Activated naive CD4-positive, alpha-beta T cell treated with anti-CD3 and anti-CD28 coated beads for 36 hours (primary cell): ENCODE measurements around the gene USP40. TPM values are rescaled to one million over a fixed set of nuclear protein-coding genes. Genes with fewer than 3 reads are reported as not detected.
"Not testable (repeated sequence)": the region's sequence is repeated elsewhere in the genome, so short reads cannot be mapped to it uniquely, and the experiment has no call there.

Experiments used
- CTCF ChIA-PET: fragments of 350-600 bp; sonication (Branson Sonifier 250); formaldehyde crosslinking; loops from one replicate; lab custom pipeline; 2021; ENCODE audit warnings: antibody characterized with exemption; lab: Charles Lee
- DNase-seq: peaks from one replicate; pipeline ENCODE4 v3.0.0-alpha.2; 2020
- H3K27ac Mint-ChIP-seq: one replicate; pipeline ENCODE4 v1.8.0; 2021; ENCODE audit warnings: mild to moderate bottlenecking, mixed read lengths
- H3K27me3 Mint-ChIP-seq: one replicate; pipeline ENCODE4 v1.8.0; 2021; ENCODE audit warnings: low read depth, mixed read lengths
- H3K36me3 Mint-ChIP-seq: one replicate; pipeline ENCODE4 v1.8.0; 2021; ENCODE audit warnings: low read depth, mixed read lengths
- H3K4me1 Mint-ChIP-seq: one replicate; pipeline ENCODE4 v1.8.0; 2021; ENCODE audit warnings: low read depth, mixed read lengths
- H3K4me3 Mint-ChIP-seq: one replicate; pipeline ENCODE4 v1.8.0; 2021; ENCODE audit warnings: mild to moderate bottlenecking, moderate library complexity, mixed read lengths
- H3K9me3 Mint-ChIP-seq: one replicate; pipeline ENCODE4 v1.8.0; 2021; ENCODE audit warnings: mixed read lengths
- intact Hi-C: fragments of 100-400 bp; cut with micrococcal nuclease; formaldehyde crosslinking; loops from one replicate; pipeline ENCODE4 v1.15.1; 2023
- total RNA-seq, 2 experiments: library from RNA; stranded (reverse); gene quantifications; one replicate each; pipeline ENCODE4 v1.2.3, GENCODE V29; 2021

Gene USP40
- total RNA-seq, 2 experiments from 2014 or later: 15.3 to 17.5 TPM

- Mint-ChIP-seq H3K27ac (no peak overlapping the region), H3K36me3 (peaks cover 3% of the 10 kb centered on the region), H3K4me1 (no peaks in the 10 kb centered on the region), H3K27me3 (peaks cover 15% of the 10 kb centered on the region), H3K9me3 (no peaks in the 10 kb centered on the region), H3K4me3 (no peak overlapping the region)
- intact Hi-C loops: no loop called here
- CTCF ChIA-PET: no interaction called here
- no peak for DNase-seq
Observed at GRCh38 chr2:233588400-233588799, 21.8 kb upstream of the USP40 start.

GRCh38 chr2:233584210-233584609, 17.6 kb upstream of the USP40 start:
- H3K9me3 Mint-ChIP-seq: no peaks in the 10 kb centered on the region
- intact Hi-C loops: no loop called here
- no peak overlapping the region for H3K4me3 Mint-ChIP-seq
- no peak for DNase-seq
- H3K4me1 Mint-ChIP-seq: no peaks in the 10 kb centered on the region
- peaks cover 3% of the 10 kb centered on the region for H3K36me3 Mint-ChIP-seq
- H3K27me3 Mint-ChIP-seq: peaks cover 13% of the 10 kb centered on the region
- CTCF ChIA-PET: interaction anchor here (1.2 kb wide), 1 partner anchor 27 kb away, joined by 3 read pairs; no protein-coding TSS in a partner anchor
- no peak overlapping the region for H3K27ac Mint-ChIP-seq

DNA sequence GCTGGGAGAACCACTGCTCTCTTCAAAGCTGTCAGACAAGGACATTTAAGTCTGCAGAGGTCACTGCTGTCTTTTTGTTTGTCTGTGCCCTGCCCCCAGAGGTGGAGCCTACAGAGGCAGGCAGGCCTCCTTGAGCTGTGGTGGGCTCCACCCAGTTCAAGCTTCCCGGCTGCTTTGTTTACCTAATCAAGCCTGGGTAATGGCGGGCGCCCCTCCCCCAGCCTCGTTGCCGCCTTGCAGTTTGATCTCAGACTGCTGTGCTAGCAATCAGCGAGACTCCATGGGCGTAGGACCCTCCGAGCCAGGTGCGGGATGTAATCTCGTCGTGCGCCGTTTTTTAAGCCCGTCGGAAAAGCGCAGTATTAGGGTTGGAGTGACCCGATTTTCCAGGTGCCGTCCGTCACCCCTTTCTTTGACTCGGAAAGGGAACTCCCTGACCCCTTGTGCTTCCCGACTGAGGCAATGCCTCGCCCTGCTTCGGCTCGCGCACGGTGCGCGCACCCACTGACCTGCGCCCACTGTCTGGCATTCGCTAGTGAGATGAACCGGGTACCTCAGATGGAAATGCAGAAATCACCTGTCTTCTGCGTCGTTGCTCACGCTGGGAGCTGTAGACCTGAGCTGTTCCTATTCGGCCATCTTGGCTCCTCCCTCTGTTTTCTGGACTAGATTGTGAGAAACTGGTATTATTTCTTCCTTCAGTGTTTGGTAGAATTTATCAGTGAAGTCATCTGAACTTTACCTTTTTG, 16.8 kb upstream of the USP40 start:
- H3K36me3 Mint-ChIP-seq, H3K4me1 Mint-ChIP-seq, DNase-seq, H3K9me3 Mint-ChIP-seq, H3K27ac Mint-ChIP-seq, intact Hi-C loops, H3K4me3 Mint-ChIP-seq: not testable (repeated sequence)
- peaks cover 13% of the 10 kb centered on the region for H3K27me3 Mint-ChIP-seq
- CTCF ChIA-PET: interaction anchor here (1.2 kb wide), 1 partner anchor 26 kb away, joined by 3 read pairs; no protein-coding TSS in a partner anchor

- H3K4me3 Mint-ChIP-seq, H3K27ac Mint-ChIP-seq, intact Hi-C loops, DNase-seq, H3K9me3 Mint-ChIP-seq, CTCF ChIA-PET, H3K36me3 Mint-ChIP-seq, H3K4me1 Mint-ChIP-seq, H3K27me3 Mint-ChIP-seq: not testable (repeated sequence)
Observed at GRCh38 chr2:233577341-233577740, 10.8 kb upstream of the USP40 start.

DNA sequence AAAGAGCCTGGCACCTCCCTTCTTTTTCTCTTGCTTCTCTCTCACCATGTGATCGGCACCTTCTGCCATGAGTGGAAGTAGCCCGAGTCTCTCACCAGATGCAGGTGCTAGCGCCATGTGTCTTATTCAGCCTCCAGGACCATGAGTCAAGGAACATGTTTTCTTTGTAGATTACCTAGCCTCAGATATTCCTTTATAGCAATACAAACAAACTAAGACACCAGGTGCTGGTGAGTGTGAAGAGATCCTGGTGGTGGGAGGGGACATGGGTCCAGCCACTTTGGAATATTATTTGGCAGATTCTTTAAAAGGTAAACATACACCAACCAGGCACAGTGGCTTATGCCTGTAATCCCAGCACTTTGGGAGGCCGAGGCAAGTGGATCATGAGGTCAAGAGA, 5.9 kb upstream of the USP40 start:
- no peak overlapping the region for H3K4me3 Mint-ChIP-seq
- H3K27me3 Mint-ChIP-seq: no peaks in the 10 kb centered on the region
- no peak overlapping the region for H3K27ac Mint-ChIP-seq
- intact Hi-C loops: no loop called here
- CTCF ChIA-PET: no interaction called here
- H3K4me1 Mint-ChIP-seq: no peaks in the 10 kb centered on the region
- H3K36me3 Mint-ChIP-seq: no peaks in the 10 kb centered on the region
- DNase-seq: no peak
- H3K9me3 Mint-ChIP-seq: peaks cover 2% of the 10 kb centered on the region

DNA sequence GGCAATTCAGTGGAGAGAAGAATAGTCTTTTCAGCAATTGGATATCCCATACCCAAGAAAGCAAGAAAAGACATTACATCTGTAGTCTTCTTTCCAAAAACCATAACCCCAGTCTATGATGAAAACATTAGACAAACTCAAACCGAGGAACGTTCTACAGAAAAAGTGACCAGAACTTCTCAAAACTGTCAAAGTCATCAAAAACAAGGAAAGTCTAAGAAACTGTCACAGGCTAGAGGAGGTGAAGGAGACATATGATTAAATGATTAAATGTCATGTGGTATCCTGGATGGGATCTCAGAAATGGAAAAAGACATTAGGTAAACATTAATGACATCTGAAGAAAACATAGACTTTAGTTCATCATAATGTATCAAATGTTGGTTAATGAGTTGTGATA, 4.9 kb upstream of the USP40 start:
- no peaks in the 10 kb centered on the region for H3K36me3 Mint-ChIP-seq

GRCh38 chr2:233571001-233571400, 4.4 kb upstream of the USP40 start:
- Mint-ChIP-seq H3K4me3 (no peak overlapping the region), H3K4me1 (no peaks in the 10 kb centered on the region), H3K27me3 (no peaks in the 10 kb centered on the region), H3K9me3 (no peaks in the 10 kb centered on the region), H3K27ac (no peak overlapping the region), H3K36me3 (no peaks in the 10 kb centered on the region)
- CTCF ChIA-PET: no interaction called here
- intact Hi-C loops: no loop called here
- no peak for DNase-seq

More for the DNA sequence above, 4.9 kb upstream of the USP40 start:
- intact Hi-C loops: no loop called here
- CTCF ChIA-PET: no interaction called here
- no peaks in the 10 kb centered on the region for H3K27me3 Mint-ChIP-seq
- H3K4me3 Mint-ChIP-seq: no peak overlapping the region
- no peaks in the 10 kb centered on the region for H3K4me1 Mint-ChIP-seq
- H3K9me3 Mint-ChIP-seq: no peaks in the 10 kb centered on the region
- H3K27ac Mint-ChIP-seq: no peak overlapping the region
- no peak for DNase-seq

GRCh38 chr2:233565685-233566140, 869 bp downstream of the USP40 start:
- Mint-ChIP-seq H3K4me3 (peak overlapping the region; percentile 92), H3K27ac (peak overlapping the region; percentile 92), H3K36me3 (no peaks in the 10 kb centered on the region), H3K9me3 (no peaks in the 10 kb centered on the region), H3K4me1 (peaks cover 9% of the 10 kb centered on the region), H3K27me3 (no peaks in the 10 kb centered on the region)
- CTCF ChIA-PET: no interaction called here
- DNase-seq: no peak
- intact Hi-C loops: loop anchor here (1.0 to 10.0 kb wide), 5 partner anchors 148 to 501 kb away; partner anchors contain the start of genes DGKD, HJURP and INPP5D

DNA sequence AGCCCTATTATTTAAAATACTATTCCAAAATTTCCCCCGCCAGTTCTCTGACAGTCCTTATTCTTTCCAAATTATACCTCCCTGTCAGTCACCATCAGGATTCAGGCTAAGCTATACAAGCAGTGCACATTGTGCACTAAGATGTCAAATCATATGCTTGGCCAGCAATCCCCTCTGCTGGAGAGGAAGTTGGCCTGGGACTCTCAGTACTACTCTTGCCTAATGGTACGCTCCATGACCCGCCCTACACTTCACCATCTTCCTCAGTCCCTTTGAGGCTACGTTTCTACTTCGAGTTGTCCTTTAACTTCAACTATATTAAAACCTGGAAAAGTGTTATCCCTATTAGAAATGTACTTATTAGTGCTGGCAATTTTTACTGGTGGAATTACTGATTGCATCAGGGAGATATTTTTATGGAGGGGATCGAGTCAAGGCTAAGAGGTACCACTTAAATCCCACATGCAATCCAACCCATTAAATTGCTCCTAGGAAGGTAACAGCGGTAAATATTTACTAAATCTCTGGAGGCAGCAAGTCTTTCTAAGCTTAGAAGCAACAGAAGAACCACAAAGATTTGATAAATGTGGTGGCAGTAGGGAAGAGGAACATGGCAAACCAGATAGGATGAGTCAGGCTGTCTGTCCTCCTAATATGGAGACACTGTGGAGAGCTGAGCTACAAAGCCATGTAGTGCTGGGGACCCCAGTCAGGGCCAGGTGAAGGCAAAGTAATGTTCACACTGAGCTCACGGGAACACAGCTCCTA, 2.7 kb downstream of the USP40 start:
- no peak overlapping the region for H3K4me3 Mint-ChIP-seq
- H3K27ac Mint-ChIP-seq: no peak overlapping the region
- H3K4me1 Mint-ChIP-seq: peaks cover 10% of the 10 kb centered on the region
- no peaks in the 10 kb centered on the region for H3K9me3 Mint-ChIP-seq
- no peaks in the 10 kb centered on the region for H3K27me3 Mint-ChIP-seq
- CTCF ChIA-PET: interaction anchor here (0.6 to 1.7 kb wide), 2 partner anchors 9 to 12 kb away, joined by 3 to 5 read pairs; no protein-coding TSS in a partner anchor
- peaks cover 5% of the 10 kb centered on the region for H3K36me3 Mint-ChIP-seq
- intact Hi-C loops: loop anchor here (10.0 kb wide), 1 partner anchor 499 kb away; the partner anchor contains the start of gene INPP5D
- no peak for DNase-seq

GRCh38 chr2:233556881-233557736, 9.5 kb downstream of the USP40 start:
- H3K4me3 Mint-ChIP-seq: no peak overlapping the region
- no peaks in the 10 kb centered on the region for H3K9me3 Mint-ChIP-seq
- intact Hi-C loops: no loop called here
- peak overlapping the region; percentile 58 for H3K27ac Mint-ChIP-seq
- no peaks in the 10 kb centered on the region for H3K27me3 Mint-ChIP-seq
- H3K4me1 Mint-ChIP-seq: peaks cover 11% of the 10 kb centered on the region
- CTCF ChIA-PET: interaction anchor here (0.6 to 1.8 kb wide), 4 partner anchors 9 to 623 kb away, joined by 3 to 6 read pairs (median 3); no protein-coding TSS in a partner anchor
- DNase-seq: peak; percentile 14
- peaks cover 20% of the 10 kb centered on the region for H3K36me3 Mint-ChIP-seq

GRCh38 chr2:233553366-233553765, 13.2 kb downstream of the USP40 start:
- intact Hi-C loops: no loop called here
- Mint-ChIP-seq H3K4me3 (no peak overlapping the region), H3K36me3 (peaks cover 15% of the 10 kb centered on the region), H3K9me3 (no peaks in the 10 kb centered on the region), H3K27ac (no peak overlapping the region), H3K4me1 (peaks cover 9% of the 10 kb centered on the region), H3K27me3 (no peaks in the 10 kb centered on the region)
- CTCF ChIA-PET: no interaction called here
- DNase-seq: no peak

- Mint-ChIP-seq H3K4me1 (no peaks in the 10 kb centered on the region), H3K4me3 (no peak overlapping the region), H3K9me3 (no peaks in the 10 kb centered on the region), H3K27ac (no peak overlapping the region), H3K36me3 (peaks cover 8% of the 10 kb centered on the region), H3K27me3 (no peaks in the 10 kb centered on the region)
- intact Hi-C loops: no loop called here
- DNase-seq: no peak
- CTCF ChIA-PET: interaction anchor here (1.2 kb wide), 1 partner anchor 159 kb away, joined by 3 read pairs; no protein-coding TSS in a partner anchor
Observed at GRCh38 chr2:233551491-233551890, 15.1 kb downstream of the USP40 start.
